Astrocyte (in vitro differentiated cells and primary cell): ENCODE results near the gene ADGRD2.

Source experiments
- EZH2 ChIP-seq: IDR thresholded peaks from 2 replicates; pipeline ENCODE4 v1.6.1; 2012; ENCODE audit warnings: mild to moderate bottlenecking, low read length, inconsistent platforms; ENCODE audit not compliant: insufficient read depth
- TF ChIP-seq, protein P1 (sequence below): IDR thresholded peaks from 2 replicates; pipeline ENCODE4 v1.5.1; 2011; ENCODE audit warnings: low read depth, mild to moderate bottlenecking, inconsistent platforms, low read length, moderate library complexity; ENCODE audit not compliant: insufficient read depth

DNA sequence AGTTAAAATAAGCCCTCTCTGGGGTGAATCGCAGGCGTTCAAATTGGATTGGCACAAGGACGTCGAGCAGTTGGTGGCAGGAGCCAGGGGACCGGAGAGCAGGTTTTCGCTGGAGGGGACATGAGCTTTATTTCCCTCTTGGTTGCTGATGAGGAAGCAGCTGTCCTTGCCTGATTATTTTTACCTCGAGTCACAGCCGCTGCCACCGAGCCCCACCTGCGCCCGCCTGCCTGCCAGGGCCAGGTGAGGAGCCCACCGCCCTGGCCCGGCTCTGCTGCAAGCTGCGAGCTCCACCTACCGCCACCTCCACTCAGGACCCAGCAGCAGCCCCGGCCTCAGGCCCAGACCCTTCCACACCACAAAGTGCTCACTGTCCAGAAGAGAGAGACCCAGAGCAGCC is 9.0 kb upstream of the ADGRD2 start:
- TF ChIP-seq, protein P1, sequence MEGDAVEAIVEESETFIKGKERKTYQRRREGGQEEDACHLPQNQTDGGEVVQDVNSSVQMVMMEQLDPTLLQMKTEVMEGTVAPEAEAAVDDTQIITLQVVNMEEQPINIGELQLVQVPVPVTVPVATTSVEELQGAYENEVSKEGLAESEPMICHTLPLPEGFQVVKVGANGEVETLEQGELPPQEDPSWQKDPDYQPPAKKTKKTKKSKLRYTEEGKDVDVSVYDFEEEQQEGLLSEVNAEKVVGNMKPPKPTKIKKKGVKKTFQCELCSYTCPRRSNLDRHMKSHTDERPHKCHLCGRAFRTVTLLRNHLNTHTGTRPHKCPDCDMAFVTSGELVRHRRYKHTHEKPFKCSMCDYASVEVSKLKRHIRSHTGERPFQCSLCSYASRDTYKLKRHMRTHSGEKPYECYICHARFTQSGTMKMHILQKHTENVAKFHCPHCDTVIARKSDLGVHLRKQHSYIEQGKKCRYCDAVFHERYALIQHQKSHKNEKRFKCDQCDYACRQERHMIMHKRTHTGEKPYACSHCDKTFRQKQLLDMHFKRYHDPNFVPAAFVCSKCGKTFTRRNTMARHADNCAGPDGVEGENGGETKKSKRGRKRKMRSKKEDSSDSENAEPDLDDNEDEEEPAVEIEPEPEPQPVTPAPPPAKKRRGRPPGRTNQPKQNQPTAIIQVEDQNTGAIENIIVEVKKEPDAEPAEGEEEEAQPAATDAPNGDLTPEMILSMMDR = no peak
- TF ChIP-seq EZH2 = no peak
